DOHH2 (cell line): ENCODE data around the gene C1orf122.

Source experiments
- EZH2phosphoT487 ChIP-seq: fragments of 200-600 bp; sonication (generic); IDR thresholded peaks from 2 replicates; pipeline ENCODE4 v1.6.1; 2017; ENCODE audit warnings: borderline replicate concordance, mild to moderate bottlenecking, antibody characterized with exemption, low read length, moderate library complexity, mixed read lengths
- TF ChIP-seq, protein P1 (sequence below): fragments of 200-600 bp; sonication (generic); IDR thresholded peaks from one replicate; pipeline ENCODE4 v1.5.1; 2014; ENCODE audit warnings: antibody characterized with exemption, mild to moderate bottlenecking, low read depth, low read length; ENCODE audit not compliant: poor library complexity, severe bottlenecking

DNA sequence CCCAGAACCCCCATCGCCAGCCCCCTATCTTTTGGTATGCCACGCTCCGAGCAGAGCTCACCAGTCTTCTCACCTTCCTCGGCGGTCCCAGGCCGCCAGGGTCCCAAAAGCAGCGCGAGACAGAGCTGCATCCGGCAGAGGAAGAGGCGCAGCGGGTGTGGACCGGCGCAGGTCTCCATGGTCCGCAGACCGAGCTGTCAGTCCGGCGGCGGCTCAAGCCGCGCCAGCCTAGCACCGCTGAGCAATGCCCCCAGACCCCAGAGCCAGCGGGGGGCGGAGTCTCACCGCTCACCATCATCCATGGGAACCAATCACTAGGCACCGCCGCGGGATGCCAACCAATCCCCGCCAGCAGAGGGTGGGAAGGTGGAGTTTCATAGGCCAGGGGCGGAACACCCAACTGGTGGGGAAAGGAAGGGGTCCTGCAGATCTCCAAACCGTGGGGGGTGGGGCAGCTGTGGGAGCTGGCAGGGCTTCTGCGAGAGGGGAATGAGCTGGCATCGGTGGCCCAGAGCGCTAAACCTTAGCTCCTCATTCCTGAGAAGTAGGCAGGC lies 42.6 kb upstream of the C1orf122 start, which contains the start of gene EPHA10:
- TF ChIP-seq, protein P1, sequence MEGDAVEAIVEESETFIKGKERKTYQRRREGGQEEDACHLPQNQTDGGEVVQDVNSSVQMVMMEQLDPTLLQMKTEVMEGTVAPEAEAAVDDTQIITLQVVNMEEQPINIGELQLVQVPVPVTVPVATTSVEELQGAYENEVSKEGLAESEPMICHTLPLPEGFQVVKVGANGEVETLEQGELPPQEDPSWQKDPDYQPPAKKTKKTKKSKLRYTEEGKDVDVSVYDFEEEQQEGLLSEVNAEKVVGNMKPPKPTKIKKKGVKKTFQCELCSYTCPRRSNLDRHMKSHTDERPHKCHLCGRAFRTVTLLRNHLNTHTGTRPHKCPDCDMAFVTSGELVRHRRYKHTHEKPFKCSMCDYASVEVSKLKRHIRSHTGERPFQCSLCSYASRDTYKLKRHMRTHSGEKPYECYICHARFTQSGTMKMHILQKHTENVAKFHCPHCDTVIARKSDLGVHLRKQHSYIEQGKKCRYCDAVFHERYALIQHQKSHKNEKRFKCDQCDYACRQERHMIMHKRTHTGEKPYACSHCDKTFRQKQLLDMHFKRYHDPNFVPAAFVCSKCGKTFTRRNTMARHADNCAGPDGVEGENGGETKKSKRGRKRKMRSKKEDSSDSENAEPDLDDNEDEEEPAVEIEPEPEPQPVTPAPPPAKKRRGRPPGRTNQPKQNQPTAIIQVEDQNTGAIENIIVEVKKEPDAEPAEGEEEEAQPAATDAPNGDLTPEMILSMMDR: no peak
- no peak for TF ChIP-seq EZH2phosphoT487
